KBM-7 (cell line): ENCODE measurements around the gene ZNF534.
"Not testable (repeated sequence)": the region's sequence is repeated elsewhere in the genome, so short reads cannot be mapped to it uniquely, and the experiment has no call there.

ENCODE experiments used
- DNase-seq: peaks from one replicate; pipeline ENCODE4 v3.0.0-alpha.2; 2015
- in situ Hi-C: fragments of 300-500 bp; cut with MboI; formaldehyde crosslinking; loops from 2 replicates; pipeline ENCODE4 v1.14.3; 2020; ENCODE audit warnings: low sequenced_read_pairs, low pct_unique_long_range_greater_than_20kb, mixed read lengths

ZNF534 gene

DNA sequence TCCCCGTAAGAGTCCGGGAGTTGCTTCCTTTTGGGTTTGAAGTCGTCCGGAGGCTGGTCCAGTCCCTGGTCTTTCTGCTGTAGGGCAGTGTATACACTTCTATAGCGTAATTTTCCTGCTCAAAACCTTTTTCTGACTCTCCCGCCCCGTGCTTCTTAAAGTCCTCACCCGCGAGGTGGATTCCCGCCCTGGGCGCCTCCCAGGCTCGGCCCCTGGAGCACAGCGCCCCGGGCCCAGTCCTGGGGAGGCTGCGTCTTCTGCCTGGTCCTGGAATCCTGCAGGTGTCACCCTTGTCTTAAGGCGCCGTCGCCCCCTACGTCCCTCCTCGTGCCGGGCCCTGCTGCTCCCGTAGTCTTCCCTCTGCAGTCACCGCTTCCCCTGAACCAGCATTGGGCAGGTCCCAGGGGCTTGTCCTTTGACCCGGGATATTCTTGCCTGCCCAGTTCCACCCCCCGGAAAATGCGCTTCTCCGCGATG lies 64.1 kb downstream of the ZNF534 start:
- in situ Hi-C loops, result no loop called here
- DNase-seq, result no peak

DNA sequence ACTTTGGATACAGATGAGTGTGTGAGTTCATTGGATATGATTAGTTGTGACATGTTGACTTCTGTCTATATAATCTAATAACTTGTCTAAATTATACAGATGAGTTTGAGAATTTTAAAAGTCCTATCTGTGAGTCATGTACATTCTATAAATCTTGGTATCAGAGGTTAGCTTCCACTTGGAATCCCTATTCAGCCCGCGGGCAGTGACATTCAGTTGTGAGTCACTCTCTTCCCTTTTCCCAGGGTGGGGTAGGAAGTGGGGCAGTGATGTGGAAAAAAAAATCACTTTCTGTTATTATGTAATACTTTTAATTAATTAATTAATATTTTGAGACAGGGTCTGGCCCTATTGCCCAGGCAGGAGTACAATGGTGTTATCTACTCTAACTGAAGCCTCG lies 65.6 kb downstream of the ZNF534 start:
- in situ Hi-C loops, result no loop called here

GRCh38 chr19:52498571-52498970 lies 69.6 kb downstream of the ZNF534 start:
- no peak for DNase-seq
- in situ Hi-C loops, result no loop called here

More for the DNA sequence above, 65.6 kb downstream of the ZNF534 start:
- DNase-seq, result no peak

- DNase-seq, result not testable (repeated sequence)
Observed at GRCh38 chr19:52500474-52500873, 71.5 kb downstream of the ZNF534 start.

GRCh38 chr19:52500991-52501390 lies 72.0 kb downstream of the ZNF534 start:
- DNase-seq, in situ Hi-C loops: not testable (repeated sequence)

More at GRCh38 chr19:52500474-52500873, 71.5 kb downstream of the ZNF534 start:
- in situ Hi-C loops, result not testable (repeated sequence)
